SK-N-SH (cell line): ENCODE data around the gene USB1. TPM values are rescaled to one million over a fixed set of nuclear protein-coding genes. Genes with fewer than 3 reads are reported as not detected.

Source experiments
- CTCF ChIA-PET: fragments of 300-600, 350-600 bp; formaldehyde crosslinking; extraction: SDS; loops from one replicate; lab custom pipeline; 2021; lab: Yijun Ruan, JAX
- POLR2A ChIA-PET: fragments of 350-600 bp; sonication (Branson Sonifier 250); formaldehyde crosslinking; extraction: SDS; loops from one replicate; lab custom pipeline; 2020; ENCODE audit warnings: antibody characterized with exemption, inconsistent platforms; lab: Yijun Ruan, JAX
- DNase-seq: peaks from one replicate; pipeline ENCODE4 v3.0.0; 2012
- H2AFZ ChIP-seq: fragments of 200-600 bp; sonication (generic); 2 replicates; pipeline ENCODE4 v1.8.1; 2016; ENCODE audit warnings: antibody characterized with exemption, mild to moderate bottlenecking, low read depth
- H3F3A ChIP-seq: fragments of 200-600 bp; sonication (generic); replicated peaks from 2 replicates; pipeline ENCODE3; 2016; ENCODE audit warnings: antibody characterized with exemption, mild to moderate bottlenecking; ENCODE audit not compliant: insufficient read depth
- H3K27ac ChIP-seq, 2 experiments: fragments of 200-500 bp in 1 of 2; fragments of 200-600 bp in 1 of 2; sonication (Bioruptor generic) in 1 of 2; sonication (generic), shearing (Covaris generic) in 1 of 2; 2 replicates each; pipeline versions ENCODE4 v1.5.1 to v1.6.1; 2014 to 2016; ENCODE audit warnings: low read depth in 2 of 2, inconsistent platforms in 1 of 2, low read length in 1 of 2, mild to moderate bottlenecking in 1 of 2, mixed read lengths in 1 of 2
- H3K27me3 ChIP-seq: fragments of 200-600 bp; sonication (generic), shearing (Covaris generic); 2 replicates; pipeline ENCODE4 v1.6.1; 2016; ENCODE audit warnings: mixed run types; ENCODE audit not compliant: insufficient read depth
- H3K36me3 ChIP-seq, 2 experiments: fragments of 200-500 bp in 1 of 2; fragments of 200-600 bp in 1 of 2; sonication (Bioruptor generic) in 1 of 2; sonication (generic) in 1 of 2; replicated peaks in 1 of 2; 2 replicates each; pipeline versions ENCODE3 to v1.5.1; 2014 to 2016; ENCODE audit warnings: low read length in 1 of 2, mild to moderate bottlenecking in 1 of 2; ENCODE audit not compliant: insufficient read depth in 2 of 2, control insufficient read depth in 1 of 2
- H3K4me1 ChIP-seq, 2 experiments: fragments of 200-500 bp in 1 of 2; fragments of 200-600 bp in 1 of 2; sonication (Bioruptor generic) in 1 of 2; sonication (generic), shearing (Covaris generic) in 1 of 2; 2 replicates each; pipeline versions ENCODE4 v1.5.1 to v1.6.1; 2014 to 2016; ENCODE audit warnings: low read depth in 1 of 2, low read length in 1 of 2, mixed run types in 1 of 2; ENCODE audit not compliant: insufficient read depth in 2 of 2, control insufficient read depth in 1 of 2
- H3K4me2 ChIP-seq: fragments of 200-600 bp; sonication (generic), shearing (Covaris generic); 2 replicates; pipeline ENCODE4 v1.6.1; 2017; ENCODE audit warnings: mixed run types
- H3K4me3 ChIP-seq, 2 experiments: fragments of 200-500 bp in 1 of 2; fragments of 200-600 bp in 1 of 2; sonication (Bioruptor generic) in 1 of 2; sonication (generic), shearing (Covaris generic) in 1 of 2; 2 replicates each; pipeline versions ENCODE4 v1.5.1 to v1.8.1; 2014 to 2016; ENCODE audit warnings: low read depth in 2 of 2, inconsistent platforms in 1 of 2, low read length in 1 of 2, mild to moderate bottlenecking in 1 of 2, mixed read lengths in 1 of 2, moderate library complexity in 1 of 2
- H3K79me2 ChIP-seq: fragments of 200-600 bp; sonication (generic); 2 replicates; pipeline ENCODE4 v1.8.1; 2017; ENCODE audit warnings: mild to moderate bottlenecking; ENCODE audit not compliant: insufficient read depth
- H3K9ac ChIP-seq: fragments of 200-600 bp; sonication (generic); 2 replicates; pipeline ENCODE4 v1.6.1; 2017; ENCODE audit warnings: mixed run types
- H3K9me2 ChIP-seq: fragments of 200-600 bp; sonication (generic); 2 replicates; pipeline ENCODE4 v1.6.1; 2017; ENCODE audit warnings: mixed run types
- H3K9me3 ChIP-seq: fragments of 200-600 bp; sonication (generic); 2 replicates; pipeline ENCODE4 v1.6.1; 2017; ENCODE audit warnings: mixed run types, mild to moderate bottlenecking, moderate library complexity
- H4K20me1 ChIP-seq: fragments of 200-600 bp; sonication (generic); 2 replicates; pipeline ENCODE4 v1.6.1; 2017; ENCODE audit warnings: mild to moderate bottlenecking, mixed run types; ENCODE audit not compliant: insufficient read depth
- EZH2phosphoT487 ChIP-seq: fragments of 200-600 bp; sonication (generic); IDR thresholded peaks from 2 replicates; pipeline ENCODE4 v1.6.1; 2017; ENCODE audit warnings: low read depth, mixed run types, mild to moderate bottlenecking, antibody characterized with exemption, moderate library complexity, borderline replicate concordance
- FOXM1 ChIP-seq: IDR thresholded peaks from 2 replicates; pipeline ENCODE4 v1.4.0; 2012; ENCODE audit warnings: low read depth, mild to moderate bottlenecking
- GATA2 ChIP-seq: sonication (generic); formaldehyde crosslinking; IDR thresholded peaks from 2 replicates; pipeline ENCODE4 v1.5.0; 2020; ENCODE audit warnings: mild to moderate bottlenecking, missing genetic modification reagents
- JUND ChIP-seq: IDR thresholded peaks from 2 replicates; pipeline ENCODE4 v1.4.0; 2012
- NRF1 ChIP-seq: IDR thresholded peaks from 2 replicates; pipeline ENCODE4 v1.6.1; 2012; ENCODE audit warnings: low read depth, mild to moderate bottlenecking, low read length
- RAD21 ChIP-seq: IDR thresholded peaks from 2 replicates; pipeline ENCODE4 v1.6.1; 2012; ENCODE audit warnings: mild to moderate bottlenecking, low read length
- RXRA ChIP-seq: IDR thresholded peaks from 2 replicates; pipeline ENCODE4 v1.4.0; 2012; ENCODE audit warnings: low read depth, mild to moderate bottlenecking, borderline replicate concordance
- YY1 ChIP-seq: IDR thresholded peaks from 2 replicates; pipeline ENCODE4 v1.4.0; 2012; ENCODE audit warnings: low read depth, mild to moderate bottlenecking
- WGBS: methylation state at CpG from one replicate; pipeline ENCODE4 v1.1.6; 2017; ENCODE audit warnings: low lambda C conversion rate; 5-methylcytosine and 5-hydroxymethylcytosine counted together
- polyA plus RNA-seq, 3 experiments: library from polyadenylated mRNA; depleted of rRNA; stranded (reverse); fragments of >200 nt; gene quantifications; 2 replicates each; pipeline ENCODE4 v1.2.3, GENCODE V29; 2012
- TF ChIP-seq, protein P1 (sequence below): fragments of 150-350 bp; IDR thresholded peaks from 2 replicates; pipeline ENCODE4 v1.6.1; 2016; ENCODE audit warnings: mild to moderate bottlenecking, low read depth, low read length
- TF ChIP-seq, protein P2 (sequence below): IDR thresholded peaks from 2 replicates; pipeline ENCODE4 v1.4.0; 2012; ENCODE audit warnings: low read depth
- TF ChIP-seq, protein P3 (sequence below): IDR thresholded peaks from 2 replicates; pipeline ENCODE4; 2012

USB1 gene
- polyA plus RNA-seq, 1 of the 3 experiments (the other 2 are of a cell fraction), result 94.1 TPM

DNA sequence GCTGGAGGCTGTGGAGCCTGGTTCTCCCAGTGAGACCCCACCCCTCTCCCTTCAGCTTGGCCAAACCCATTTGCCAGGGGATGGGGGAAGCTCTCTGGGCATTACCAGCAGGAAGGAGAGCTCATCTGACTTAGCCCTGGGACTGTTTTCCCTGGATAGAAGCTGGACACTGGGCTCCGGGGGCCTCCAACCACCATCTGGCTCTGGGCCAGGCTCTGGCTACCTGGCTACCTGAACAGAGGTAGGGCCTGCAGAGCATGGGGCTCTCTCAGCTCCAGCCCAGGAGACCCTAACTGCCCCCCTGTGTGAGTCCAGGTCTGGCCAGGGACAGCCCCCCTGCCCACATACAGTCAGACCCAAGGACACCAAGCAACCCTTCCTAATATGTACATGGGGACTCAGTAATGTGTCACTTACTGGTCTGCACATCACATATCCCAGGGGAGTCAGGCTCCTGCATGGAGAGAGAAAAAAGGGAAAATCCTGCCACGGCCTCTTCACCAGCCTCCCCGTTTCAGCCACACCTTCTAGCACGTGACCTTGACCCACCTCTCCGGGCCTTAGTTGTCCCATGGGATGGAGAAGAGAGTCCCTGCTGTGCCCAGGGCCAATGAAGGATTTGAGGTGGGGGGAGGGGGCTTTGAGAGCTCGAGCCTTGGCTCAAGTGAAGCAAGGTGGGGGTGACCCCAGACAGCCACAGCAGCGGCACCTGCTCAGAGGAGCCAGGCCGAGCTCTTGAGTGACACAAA is 44.1 kb upstream of the USB1 start:
- CTCF ChIA-PET, result interaction anchor here (1.0 to 1.2 kb wide), 3 partner anchors 11 to 57 kb away, joined by 3 to 4 read pairs (median 4); no protein-coding TSS in a partner anchor
- TF ChIP-seq, protein P1, sequence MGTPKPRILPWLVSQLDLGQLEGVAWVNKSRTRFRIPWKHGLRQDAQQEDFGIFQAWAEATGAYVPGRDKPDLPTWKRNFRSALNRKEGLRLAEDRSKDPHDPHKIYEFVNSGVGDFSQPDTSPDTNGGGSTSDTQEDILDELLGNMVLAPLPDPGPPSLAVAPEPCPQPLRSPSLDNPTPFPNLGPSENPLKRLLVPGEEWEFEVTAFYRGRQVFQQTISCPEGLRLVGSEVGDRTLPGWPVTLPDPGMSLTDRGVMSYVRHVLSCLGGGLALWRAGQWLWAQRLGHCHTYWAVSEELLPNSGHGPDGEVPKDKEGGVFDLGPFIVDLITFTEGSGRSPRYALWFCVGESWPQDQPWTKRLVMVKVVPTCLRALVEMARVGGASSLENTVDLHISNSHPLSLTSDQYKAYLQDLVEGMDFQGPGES, result no peak
- no peak for TF ChIP-seq RAD21
- no peak for TF ChIP-seq RXRA
- TF ChIP-seq JUND, result no peak
- no peak for TF ChIP-seq GATA2 (CRISPR knock-in tag)
- TF ChIP-seq EZH2phosphoT487, result no peak
- TF ChIP-seq FOXM1, result no peak
- TF ChIP-seq, all 33 proteins: peak for 0
- H3F3A ChIP-seq, result no peaks in the 10 kb centered on the region
- peaks cover 8% of the 10 kb centered on the region; the same call in 1 of the 2 replicates for H3K27me3 ChIP-seq
- no peak overlapping the region for H2AFZ ChIP-seq
- no peaks in the 10 kb centered on the region; a peak in 1 of 4 replicates for H3K4me1 ChIP-seq
- H3K4me2 ChIP-seq, result no peak overlapping the region
- POLR2A ChIA-PET, result no interaction called here
- no peaks in the 10 kb centered on the region for H4K20me1 ChIP-seq
- no peak overlapping the region for H3K9ac ChIP-seq
- H3K9me2 ChIP-seq, result no peaks in the 10 kb centered on the region
- no peak overlapping the region for H3K4me3 ChIP-seq
- no peaks in the 10 kb centered on the region for H3K79me2 ChIP-seq
- H3K9me3 ChIP-seq, result no peaks in the 10 kb centered on the region
- no peak overlapping the region for H3K27ac ChIP-seq
- H3K36me3 ChIP-seq, result no peaks in the 10 kb centered on the region
- no peak for DNase-seq
- WGBS, result 73% methylated on average over 7 of the region's 8 CpGs

DNA sequence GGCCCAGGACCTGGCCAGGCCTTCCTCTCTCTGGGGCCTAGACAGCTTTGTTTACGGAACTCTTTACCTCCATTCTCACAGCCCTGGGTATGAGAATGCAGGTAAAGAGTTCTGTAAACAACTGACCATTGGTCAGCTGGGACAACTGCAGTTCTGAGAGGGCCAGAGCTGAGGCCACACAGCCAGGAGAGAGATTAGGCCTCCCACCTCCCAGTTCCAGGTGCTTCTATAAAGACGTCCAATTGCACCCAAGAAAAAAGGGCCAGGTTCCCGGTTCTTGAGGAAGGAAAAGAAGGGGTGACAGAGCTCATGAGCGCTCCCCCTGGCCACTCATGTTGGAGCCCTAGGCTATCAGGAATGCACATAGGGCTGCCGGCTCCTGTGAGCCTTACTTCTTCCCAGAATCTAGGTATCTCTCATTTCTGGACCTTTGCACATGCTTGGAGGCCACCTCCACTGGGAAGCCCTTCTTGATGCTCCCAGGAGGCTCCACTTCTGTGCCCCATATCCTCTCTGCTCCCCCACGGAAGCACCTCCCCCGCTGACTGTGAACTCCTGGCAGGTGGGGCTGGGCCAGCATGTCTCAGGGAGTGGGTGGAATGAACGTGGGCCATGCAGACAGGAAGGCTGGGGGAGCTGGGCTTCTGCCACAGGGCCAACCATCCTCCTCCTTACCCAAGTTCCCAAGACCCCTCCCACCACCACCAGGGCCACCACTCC is 43.4 kb upstream of the USB1 start:
- no peaks in the 10 kb centered on the region for H4K20me1 ChIP-seq
- POLR2A ChIA-PET, result no interaction called here
- no peak for TF ChIP-seq YY1
- TF ChIP-seq, protein P2, sequence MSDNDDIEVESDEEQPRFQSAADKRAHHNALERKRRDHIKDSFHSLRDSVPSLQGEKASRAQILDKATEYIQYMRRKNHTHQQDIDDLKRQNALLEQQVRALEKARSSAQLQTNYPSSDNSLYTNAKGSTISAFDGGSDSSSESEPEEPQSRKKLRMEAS, result no peak
- no peak for TF ChIP-seq RXRA
- TF ChIP-seq, protein P3, sequence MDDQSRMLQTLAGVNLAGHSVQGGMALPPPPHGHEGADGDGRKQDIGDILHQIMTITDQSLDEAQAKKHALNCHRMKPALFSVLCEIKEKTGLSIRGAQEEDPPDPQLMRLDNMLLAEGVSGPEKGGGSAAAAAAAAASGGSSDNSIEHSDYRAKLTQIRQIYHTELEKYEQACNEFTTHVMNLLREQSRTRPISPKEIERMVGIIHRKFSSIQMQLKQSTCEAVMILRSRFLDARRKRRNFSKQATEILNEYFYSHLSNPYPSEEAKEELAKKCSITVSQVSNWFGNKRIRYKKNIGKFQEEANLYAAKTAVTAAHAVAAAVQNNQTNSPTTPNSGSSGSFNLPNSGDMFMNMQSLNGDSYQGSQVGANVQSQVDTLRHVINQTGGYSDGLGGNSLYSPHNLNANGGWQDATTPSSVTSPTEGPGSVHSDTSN, result no peak
- TF ChIP-seq NRF1, result no peak

More for the DNA sequence above, 43.4 kb upstream of the USB1 start:
- 54% methylated on average over 6 of the region's 8 CpGs for WGBS
- H2AFZ ChIP-seq, result no peak overlapping the region
- CTCF ChIA-PET, result interaction anchor here (1.0 to 1.2 kb wide), 2 partner anchors 11 to 42 kb away, joined by 4 read pairs; no protein-coding TSS in a partner anchor
- no peaks in the 10 kb centered on the region for H3K9me2 ChIP-seq
- H3K27me3 ChIP-seq, result peaks cover 8% of the 10 kb centered on the region; the same call in 1 of the 2 replicates
- no peak overlapping the region for H3K9ac ChIP-seq
- H3K27ac ChIP-seq, result no peak overlapping the region
- H3K36me3 ChIP-seq, result no peaks in the 10 kb centered on the region
- DNase-seq, result no peak
- H3K9me3 ChIP-seq, result no peaks in the 10 kb centered on the region
- H3K79me2 ChIP-seq, result no peaks in the 10 kb centered on the region
- no peak overlapping the region for H3K4me2 ChIP-seq
- no peaks in the 10 kb centered on the region; a peak in 1 of 4 replicates for H3K4me1 ChIP-seq
- no peaks in the 10 kb centered on the region for H3F3A ChIP-seq
- H3K4me3 ChIP-seq, result no peak overlapping the region
